GM12878 (cell line): ENCODE results near the gene CHCHD3. TPM values are rescaled to one million over a fixed set of nuclear protein-coding genes. Genes with fewer than 3 reads are reported as not detected.

Source experiments
- ATAC-seq: fragments of 200-7000 bp; cut with Tn5 transposase; 3 replicates; pipeline ENCODE4 v1.9.1; 2020; ENCODE audit warnings: mild to moderate bottlenecking, moderate library complexity
- BruUV-seq: library from RNA; stranded (reverse); fragments of 400-500 nt; replicated peaks from 2 replicates; lab custom pipeline; 2021; lab: Mats Ljungman, UMichigan
- CTCF ChIA-PET: fragments of 300-600 bp; sonication (Branson Sonifier 250); formaldehyde crosslinking; extraction: SDS; loops from one replicate; lab custom pipeline; 2021; ENCODE audit warnings: inconsistent platforms; lab: Yijun Ruan, JAX
- POLR2A ChIA-PET: fragments of 350-600 bp; formaldehyde crosslinking; extraction: SDS; loops from one replicate; lab custom pipeline; 2021; ENCODE audit warnings: inconsistent platforms; lab: Charles Lee
- RAD21 ChIA-PET: fragments of 300-600 bp; sonication (Branson Sonifier 250); formaldehyde crosslinking; loops from one replicate; lab custom pipeline; 2023; ENCODE audit warnings: antibody characterized with exemption; ENCODE audit not compliant: unreplicated experiment; lab: Charles Lee
- SMC1A ChIA-PET: fragments of 300-600 bp; sonication (Branson Sonifier 250); formaldehyde crosslinking; loops from one replicate; lab custom pipeline; 2023; ENCODE audit not compliant: unreplicated experiment, uncharacterized antibody; lab: Charles Lee
- DNase-seq: peaks from one replicate; pipeline ENCODE4 v3.0.0-alpha.2; 2011; ENCODE audit warnings: low read depth, low spot score
- FAIRE-seq: peaks from 3 replicates; lab custom pipeline; 2011; peaks lifted over from hg19 to GRCh38; lab: Jason Lieb, UNC
- H2AFZ ChIP-seq: 2 replicates; pipeline ENCODE4 v1.6.0; 2011; ENCODE audit warnings: low read depth, low read length, control low read depth; ENCODE audit not compliant: control insufficient read depth
- H3K27ac ChIP-seq: 2 replicates; pipeline ENCODE4 v1.5.1; 2011; ENCODE audit warnings: control low read depth; ENCODE audit not compliant: control insufficient read depth, insufficient read depth
- H3K27me3 ChIP-seq, 2 experiments: replicated peaks in 1 of 2; 2 replicates each; pipeline versions ENCODE4 v1.6.0 to v1.6.1; 2011; ENCODE audit warnings: low read length in 1 of 2; ENCODE audit not compliant: control insufficient read depth in 2 of 2, insufficient read depth in 2 of 2
- H3K36me3 ChIP-seq, 2 experiments: 2 replicates each; pipeline ENCODE4 v1.5.1; 2011; ENCODE audit warnings: low read length in 1 of 2; ENCODE audit not compliant: control insufficient read depth in 2 of 2, insufficient read depth in 2 of 2
- H3K4me1 ChIP-seq: 2 replicates; pipeline ENCODE4 v1.6.1; 2011; ENCODE audit warnings: mild to moderate bottlenecking, low read length, moderate library complexity, mixed read lengths; ENCODE audit not compliant: control insufficient read depth, insufficient read depth
- H3K4me2 ChIP-seq: 2 replicates; pipeline ENCODE4 v1.6.0; 2011; ENCODE audit warnings: control low read depth; ENCODE audit not compliant: control insufficient read depth, insufficient read depth
- H3K4me3 ChIP-seq: fragments of 200-600 bp; sonication (generic); 2 replicates; pipeline ENCODE4 v1.5.1; 2016
- H3K79me2 ChIP-seq: 2 replicates; pipeline ENCODE4 v1.6.0; 2011; ENCODE audit warnings: low read length; ENCODE audit not compliant: control insufficient read depth, insufficient read depth
- H3K9ac ChIP-seq: 2 replicates; pipeline ENCODE4 v1.8.0; 2011; ENCODE audit warnings: low read length, control low read depth, mixed read lengths; ENCODE audit not compliant: control insufficient read depth, insufficient read depth
- H3K9me3 ChIP-seq: replicated peaks from 3 replicates; pipeline ENCODE4 v1.5.1; 2011; ENCODE audit warnings: mild to moderate bottlenecking, low read length; ENCODE audit not compliant: control insufficient read depth, insufficient read depth
- H4K20me1 ChIP-seq: 2 replicates; pipeline ENCODE4 v1.6.0; 2011; ENCODE audit not compliant: control insufficient read depth, insufficient read depth
- ASH2L ChIP-seq: fragments of 300-600, 200-600 bp; sonication (generic); IDR thresholded peaks from 2 replicates; pipeline ENCODE4 v1.6.1; 2017; ENCODE audit warnings: low read depth, mild to moderate bottlenecking, borderline replicate concordance
- CHD2 ChIP-seq: IDR thresholded peaks from 2 replicates; pipeline ENCODE4 v1.6.1; 2011; ENCODE audit warnings: low read depth, low read length, improper control_type of control experiment, borderline replicate concordance
- CHD4 ChIP-seq: fragments of 200-600 bp; sonication (generic); IDR thresholded peaks from 2 replicates; pipeline ENCODE4 v1.6.1; 2016; ENCODE audit warnings: mild to moderate bottlenecking
- CREM ChIP-seq: IDR thresholded peaks from 2 replicates; pipeline ENCODE4 v1.6.1; 2014; ENCODE audit warnings: antibody characterized with exemption, low read depth
- EP300 ChIP-seq, 2 experiments: fragments of 150-350 bp in 1 of 2; IDR thresholded peaks; 2 replicates each; pipeline ENCODE4 v1.6.1; 2011 to 2012; ENCODE audit warnings: low read depth in 2 of 2, low read length in 2 of 2, borderline replicate concordance in 1 of 2, improper control_type of control experiment in 1 of 2, inconsistent platforms in 1 of 2; ENCODE audit not compliant: control insufficient read depth in 1 of 2
- HCFC1 ChIP-seq: fragments of 150-350 bp; IDR thresholded peaks from 2 replicates; pipeline ENCODE4 v1.6.1; 2014; ENCODE audit warnings: low read length
- KDM1A ChIP-seq: fragments of 200-600 bp; sonication (generic); IDR thresholded peaks from 2 replicates; pipeline ENCODE4 v1.6.1; 2016; ENCODE audit warnings: borderline replicate concordance
- KLF5 ChIP-seq: fragments of 450-650 bp; IDR thresholded peaks from 2 replicates; pipeline ENCODE4 v1.6.1; 2014; ENCODE audit warnings: mild to moderate bottlenecking; ENCODE audit not compliant: partially characterized antibody
- MAX ChIP-seq: IDR thresholded peaks from 2 replicates; pipeline ENCODE4 v1.6.1; 2012; ENCODE audit warnings: low read depth, low read length, improper control_type of control experiment
- MYB ChIP-seq: fragments of 150-350 bp; IDR thresholded peaks from 2 replicates; pipeline ENCODE4 v1.6.1; 2014; ENCODE audit warnings: mild to moderate bottlenecking, low read depth, low read length, borderline replicate concordance
- NBN ChIP-seq: fragments of 450-650 bp; IDR thresholded peaks from 2 replicates; pipeline ENCODE4 v1.6.1; 2016
- RB1 ChIP-seq: fragments of 450-650 bp; formaldehyde crosslinking; IDR thresholded peaks from 2 replicates; pipeline ENCODE4 v1.6.1; 2017; ENCODE audit warnings: mild to moderate bottlenecking, borderline replicate concordance
- RFX5 ChIP-seq: IDR thresholded peaks from 2 replicates; pipeline ENCODE4 v1.6.1; 2011; ENCODE audit warnings: low read depth, low read length, improper control_type of control experiment
- SP1 ChIP-seq: IDR thresholded peaks from one replicate; pipeline ENCODE4 v1.6.1; 2011; ENCODE audit warnings: low read depth, low read length
- SREBF1 ChIP-seq: IDR thresholded peaks from 2 replicates; pipeline ENCODE4 v1.6.1; 2012; ENCODE audit warnings: mild to moderate bottlenecking, low read length
- SREBF2 ChIP-seq: IDR thresholded peaks from 2 replicates; pipeline ENCODE4 v1.6.1; 2012; ENCODE audit warnings: mild to moderate bottlenecking, low read length
- TARDBP ChIP-seq: IDR thresholded peaks from 2 replicates; pipeline ENCODE4 v1.6.1; 2016; ENCODE audit warnings: borderline replicate concordance
- USF1 ChIP-seq: IDR thresholded peaks from 2 replicates; pipeline ENCODE4 v1.6.1; 2011; ENCODE audit warnings: borderline replicate concordance, low read depth, mild to moderate bottlenecking, moderate library complexity, mixed read lengths, low read length; ENCODE audit not compliant: insufficient read depth; ENCODE audit errors: extremely low read length
- WGBS: methylation state at CpG from one replicate; pipeline ENCODE4 v1.1.6; 2016; ENCODE audit warnings: low lambda C conversion rate; ENCODE audit not compliant: insufficient replicate concordance, insufficient coverage; ENCODE audit errors: missing lambda C conversion rate; 5-methylcytosine and 5-hydroxymethylcytosine counted together
- in situ Hi-C: fragments of 300-500 bp; cut with MboI; formaldehyde crosslinking; loops from 9 replicates; pipeline ENCODE4 v1.14.3; 2018; ENCODE audit warnings: mixed read lengths
- intact Hi-C: fragments of 100-400 bp; cut with micrococcal nuclease; formaldehyde crosslinking; loops from one replicate; pipeline ENCODE4 v1.14.2; 2022; ENCODE audit not compliant: unreplicated experiment
- polyA plus RNA-seq, 11 experiments: library from polyadenylated mRNA; depleted of rRNA in 4 of 11; unstranded in 6 of 11; stranded (reverse) in 5 of 11; fragments of >200 nt; fragmentation: Nextera tagmentation in 4 of 11; fragmentation: Illumina TruSeq in 1 of 11; extraction: Ambion mirVana in 4 of 11; extraction: Trizol in 1 of 11; gene quantifications; 1 replicate in 1 of 11; 2 replicates in 10 of 11; pipeline versions ENCODE4 v1.2.1 to v1.2.3, GENCODE V29; 2011 to 2016; ENCODE audit warnings: inconsistent platforms in 2 of 11, missing spikeins in 2 of 11, low read depth in 1 of 11
- total RNA-seq, 4 experiments: library from RNA; depleted of rRNA in 3 of 4; stranded (reverse); fragments of >200 nt in 3 of 4; fragmentation: Illumina TruSeq in 1 of 4; extraction: Trizol in 1 of 4; gene quantifications; 2 replicates each; pipeline versions ENCODE4 v1.2.1 to v1.2.3, GENCODE V29; 2013 to 2021
- TF ChIP-seq, protein P1 (sequence below): fragments of 450-650 bp; formaldehyde crosslinking; IDR thresholded peaks from 2 replicates; pipeline ENCODE4 v1.4.0; 2022; ENCODE audit warnings: mild to moderate bottlenecking, moderate library complexity
- TF ChIP-seq, protein P2 (sequence below), 3 experiments: IDR thresholded peaks in 2 of 3; conservative IDR thresholded peaks in 1 of 3; 2 replicates each; pipeline ENCODE4 v1.5.1; 2011; ENCODE audit warnings: low read depth in 3 of 3, low read length in 3 of 3, mild to moderate bottlenecking in 3 of 3, control low read depth in 2 of 3, moderate library complexity in 2 of 3, inconsistent platforms in 1 of 3, mixed read lengths in 1 of 3; ENCODE audit not compliant: control insufficient read depth in 2 of 3, insufficient read depth in 1 of 3; ENCODE audit errors: extremely low read depth in 1 of 3

The CHCHD3 gene
- total and polyA plus RNA-seq, 10 of the 15 experiments (the other 5 are each of a cell fraction or from before 2014, with no cell fraction given) = 38.3 to 178 (median 96.2) TPM

- TF ChIP-seq SREBF2 (no peak), KDM1A (no peak), CHD4 (no peak), MYB (no peak), MAX (no peak)
- TF ChIP-seq, protein P1, sequence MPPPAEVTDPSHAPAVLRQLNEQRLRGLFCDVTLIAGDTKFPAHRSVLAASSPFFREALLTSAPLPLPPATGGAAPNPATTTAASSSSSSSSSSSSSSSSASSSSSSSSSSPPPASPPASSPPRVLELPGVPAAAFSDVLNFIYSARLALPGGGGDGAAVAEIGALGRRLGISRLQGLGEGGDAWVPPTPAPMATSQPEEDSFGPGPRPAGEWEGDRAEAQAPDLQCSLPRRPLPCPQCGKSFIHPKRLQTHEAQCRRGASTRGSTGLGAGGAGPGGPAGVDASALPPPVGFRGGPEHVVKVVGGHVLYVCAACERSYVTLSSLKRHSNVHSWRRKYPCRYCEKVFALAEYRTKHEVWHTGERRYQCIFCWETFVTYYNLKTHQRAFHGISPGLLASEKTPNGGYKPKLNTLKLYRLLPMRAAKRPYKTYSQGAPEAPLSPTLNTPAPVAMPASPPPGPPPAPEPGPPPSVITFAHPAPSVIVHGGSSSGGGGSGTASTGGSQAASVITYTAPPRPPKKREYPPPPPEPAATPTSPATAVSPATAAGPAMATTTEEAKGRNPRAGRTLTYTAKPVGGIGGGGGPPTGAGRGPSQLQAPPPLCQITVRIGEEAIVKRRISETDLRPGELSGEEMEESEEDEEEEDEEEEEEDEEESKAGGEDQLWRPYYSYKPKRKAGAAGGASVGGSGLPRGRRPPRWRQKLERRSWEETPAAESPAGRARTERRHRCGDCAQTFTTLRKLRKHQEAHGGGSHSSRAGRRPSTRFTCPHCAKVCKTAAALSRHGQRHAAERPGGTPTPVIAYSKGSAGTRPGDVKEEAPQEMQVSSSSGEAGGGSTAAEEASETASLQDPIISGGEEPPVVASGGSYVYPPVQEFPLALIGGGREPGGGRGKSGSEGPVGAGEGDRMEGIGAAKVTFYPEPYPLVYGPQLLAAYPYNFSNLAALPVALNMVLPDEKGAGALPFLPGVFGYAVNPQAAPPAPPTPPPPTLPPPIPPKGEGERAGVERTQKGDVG = no peak
Observed at GRCh38 chr7:132999845-133000244, 82.0 kb downstream of the CHCHD3 start (continued).

DNA sequence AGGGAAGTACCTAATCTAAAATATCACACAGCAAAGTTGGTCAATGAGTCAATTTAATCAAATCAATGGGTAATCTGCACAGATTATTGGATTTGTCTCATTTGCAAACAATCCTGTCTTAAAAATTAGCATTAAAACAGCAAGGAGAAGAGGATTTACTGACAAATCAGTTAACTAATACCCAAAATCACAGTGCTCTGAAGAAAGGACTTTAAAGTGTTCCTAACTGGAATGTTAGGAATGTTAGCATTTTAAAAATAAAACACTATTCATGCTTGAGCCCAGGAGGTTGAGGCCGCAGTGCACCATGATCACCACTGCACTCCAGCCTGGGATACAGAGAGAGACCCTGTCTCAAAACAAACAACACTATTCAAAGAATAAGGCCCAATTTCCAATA lies 83.1 kb downstream of the CHCHD3 start:
- FAIRE-seq (no peak), ATAC-seq (no peak), DNase-seq (no peak)
- POLR2A ChIA-PET = no interaction called here
- no peaks in the 10 kb centered on the region for H3K27me3 ChIP-seq
- in situ Hi-C loops = no loop called here
- no peak overlapping the region for H3K9ac ChIP-seq
- no peak overlapping the region for H2AFZ ChIP-seq
- H4K20me1 ChIP-seq = no peaks in the 10 kb centered on the region
- 100% methylated on average over 1 of the region's 1 CpG for WGBS
- no peaks in the 10 kb centered on the region for H3K4me1 ChIP-seq
- SMC1A ChIA-PET = no interaction called here
- no peak overlapping the region for H3K27ac ChIP-seq
- no peak overlapping the region for H3K4me2 ChIP-seq
- no peak overlapping the region for H3K4me3 ChIP-seq
- CTCF ChIA-PET = no interaction called here
- RAD21 ChIA-PET = no interaction called here
- BruUV-seq = no TSS peak
- no peaks in the 10 kb centered on the region; a peak in 1 of 4 replicates for H3K36me3 ChIP-seq
- H3K9me3 ChIP-seq = no peaks in the 10 kb centered on the region
- peaks cover 11% of the 10 kb centered on the region for H3K79me2 ChIP-seq
- intact Hi-C loops = no loop called here
- TF ChIP-seq USF1 (no peak), SP1 (no peak), TARDBP (no peak), RFX5 (no peak), KLF5 (no peak), SREBF1 (no peak), RB1 (no peak), ASH2L (no peak), EP300 (IDR thresholded peaks at IDR 0.05; ENCODE audit: borderline replicate concordance in 1 of 2, control insufficient read depth in 1 of 2, low read depth in 2 of 2, low read length in 2 of 2) (no peak), CHD2 (no peak), HCFC1 (no peak), CREM (no peak), NBN (no peak)
- TF ChIP-seq, protein P2, sequence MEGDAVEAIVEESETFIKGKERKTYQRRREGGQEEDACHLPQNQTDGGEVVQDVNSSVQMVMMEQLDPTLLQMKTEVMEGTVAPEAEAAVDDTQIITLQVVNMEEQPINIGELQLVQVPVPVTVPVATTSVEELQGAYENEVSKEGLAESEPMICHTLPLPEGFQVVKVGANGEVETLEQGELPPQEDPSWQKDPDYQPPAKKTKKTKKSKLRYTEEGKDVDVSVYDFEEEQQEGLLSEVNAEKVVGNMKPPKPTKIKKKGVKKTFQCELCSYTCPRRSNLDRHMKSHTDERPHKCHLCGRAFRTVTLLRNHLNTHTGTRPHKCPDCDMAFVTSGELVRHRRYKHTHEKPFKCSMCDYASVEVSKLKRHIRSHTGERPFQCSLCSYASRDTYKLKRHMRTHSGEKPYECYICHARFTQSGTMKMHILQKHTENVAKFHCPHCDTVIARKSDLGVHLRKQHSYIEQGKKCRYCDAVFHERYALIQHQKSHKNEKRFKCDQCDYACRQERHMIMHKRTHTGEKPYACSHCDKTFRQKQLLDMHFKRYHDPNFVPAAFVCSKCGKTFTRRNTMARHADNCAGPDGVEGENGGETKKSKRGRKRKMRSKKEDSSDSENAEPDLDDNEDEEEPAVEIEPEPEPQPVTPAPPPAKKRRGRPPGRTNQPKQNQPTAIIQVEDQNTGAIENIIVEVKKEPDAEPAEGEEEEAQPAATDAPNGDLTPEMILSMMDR (IDR thresholded peaks at IDR 0.05 in 2 of 3, conservative IDR thresholded peaks at IDR 0.05 in 1 of 3; ENCODE audit: control insufficient read depth in 2 of 3, extremely low read depth in 1 of 3, insufficient read depth in 1 of 3, low read depth in 3 of 3, low read length in 3 of 3) = no peak
